ENCODE measurements around the gene NCR1.

DNA sequence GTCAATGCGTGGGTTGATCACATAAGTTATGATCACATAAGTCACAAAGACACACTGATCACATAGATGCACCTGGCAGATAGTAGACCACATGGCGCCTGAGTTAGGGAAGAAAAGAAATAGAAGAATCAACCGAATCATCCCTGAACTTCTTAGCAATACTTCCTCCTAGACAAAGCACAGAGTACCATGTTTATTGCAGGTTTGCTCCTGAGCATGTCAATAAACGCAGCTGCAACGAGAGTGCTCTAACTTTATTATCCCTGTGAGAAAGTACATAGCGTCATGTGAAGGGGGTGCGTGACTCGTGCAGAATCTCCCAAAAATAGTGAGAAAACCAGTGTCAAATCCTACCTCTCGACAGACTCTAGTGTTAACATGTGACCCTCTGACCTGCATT lies 17.3 kb downstream of the NCR1 start:
- TF ChIP-seq, protein P1, sequence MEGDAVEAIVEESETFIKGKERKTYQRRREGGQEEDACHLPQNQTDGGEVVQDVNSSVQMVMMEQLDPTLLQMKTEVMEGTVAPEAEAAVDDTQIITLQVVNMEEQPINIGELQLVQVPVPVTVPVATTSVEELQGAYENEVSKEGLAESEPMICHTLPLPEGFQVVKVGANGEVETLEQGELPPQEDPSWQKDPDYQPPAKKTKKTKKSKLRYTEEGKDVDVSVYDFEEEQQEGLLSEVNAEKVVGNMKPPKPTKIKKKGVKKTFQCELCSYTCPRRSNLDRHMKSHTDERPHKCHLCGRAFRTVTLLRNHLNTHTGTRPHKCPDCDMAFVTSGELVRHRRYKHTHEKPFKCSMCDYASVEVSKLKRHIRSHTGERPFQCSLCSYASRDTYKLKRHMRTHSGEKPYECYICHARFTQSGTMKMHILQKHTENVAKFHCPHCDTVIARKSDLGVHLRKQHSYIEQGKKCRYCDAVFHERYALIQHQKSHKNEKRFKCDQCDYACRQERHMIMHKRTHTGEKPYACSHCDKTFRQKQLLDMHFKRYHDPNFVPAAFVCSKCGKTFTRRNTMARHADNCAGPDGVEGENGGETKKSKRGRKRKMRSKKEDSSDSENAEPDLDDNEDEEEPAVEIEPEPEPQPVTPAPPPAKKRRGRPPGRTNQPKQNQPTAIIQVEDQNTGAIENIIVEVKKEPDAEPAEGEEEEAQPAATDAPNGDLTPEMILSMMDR (IDR thresholded peaks at IDR 0.05), result no peak
- TF ChIP-seq POLR2A (IDR thresholded peaks at IDR 0.05), result no peak
